Mesenchymal stem cell (in vitro differentiated cells and primary cell): ENCODE measurements around the gene PGPEP1.

ENCODE experiments used
- DNase-seq: peaks from one replicate; pipeline ENCODE4 v3.0.0-alpha.2; 2013
- H2AFZ ChIP-seq: one replicate; pipeline ENCODE4 v1.6.1; 2013; ENCODE audit warnings: low read depth, mild to moderate bottlenecking, control low read depth, inconsistent platforms, low read length, moderate library complexity
- H2AK5ac ChIP-seq: 2 replicates; pipeline ENCODE4 v1.6.1; 2013; ENCODE audit warnings: low read length, moderate library complexity, mild to moderate bottlenecking, inconsistent platforms; ENCODE audit not compliant: severe bottlenecking
- H2BK120ac ChIP-seq: one replicate; pipeline ENCODE4 v1.6.1; 2013; ENCODE audit warnings: low read depth, mild to moderate bottlenecking, inconsistent platforms, low read length, moderate library complexity
- H2BK12ac ChIP-seq, 2 experiments: one replicate each; pipeline ENCODE4 v1.6.1; 2013; ENCODE audit warnings: inconsistent platforms in 2 of 2, low read length in 2 of 2, mild to moderate bottlenecking in 2 of 2, moderate library complexity in 2 of 2, control low read depth in 1 of 2
- H2BK15ac ChIP-seq: one replicate; pipeline ENCODE4 v1.6.1; 2013; ENCODE audit warnings: mild to moderate bottlenecking, low read depth, inconsistent platforms; ENCODE audit not compliant: poor library complexity, severe bottlenecking
- H2BK5ac ChIP-seq: 2 replicates; pipeline ENCODE4 v1.6.1; 2013; ENCODE audit warnings: low read depth, mild to moderate bottlenecking, low read length, control low read depth, inconsistent platforms; ENCODE audit not compliant: poor library complexity, severe bottlenecking
- H3K14ac ChIP-seq, 2 experiments: one replicate each; pipeline ENCODE4 v1.6.1; 2013; ENCODE audit warnings: inconsistent platforms in 2 of 2, low read length in 2 of 2, control low read depth in 1 of 2, mild to moderate bottlenecking in 1 of 2, moderate library complexity in 1 of 2
- H3K18ac ChIP-seq, 2 experiments: one replicate each; pipeline ENCODE4 v1.6.1; 2013; ENCODE audit warnings: inconsistent platforms in 2 of 2, low read length in 2 of 2, control low read depth in 1 of 2, low read depth in 1 of 2, mild to moderate bottlenecking in 1 of 2
- H3K23ac ChIP-seq, 2 experiments: one replicate each; pipeline ENCODE4 v1.6.1; 2013; ENCODE audit warnings: inconsistent platforms in 2 of 2, low read length in 2 of 2, mild to moderate bottlenecking in 2 of 2, moderate library complexity in 2 of 2, control low read depth in 1 of 2
- H3K27ac ChIP-seq: 2 replicates; pipeline ENCODE4 v1.5.1; 2013; ENCODE audit warnings: mild to moderate bottlenecking, moderate library complexity, low read length, control low read depth, inconsistent platforms; ENCODE audit not compliant: poor library complexity, severe bottlenecking
- H3K27me3 ChIP-seq, 2 experiments: 2 replicates each; pipeline versions ENCODE4 v1.6.1 to v1.7.0; 2013; ENCODE audit warnings: low read length in 2 of 2, mild to moderate bottlenecking in 2 of 2, moderate library complexity in 2 of 2, control low read depth in 1 of 2, inconsistent platforms in 1 of 2; ENCODE audit not compliant: control insufficient read depth in 1 of 2, insufficient read depth in 1 of 2
- H3K36me3 ChIP-seq, 2 experiments: 2 replicates each; pipeline versions ENCODE4 v1.6.1 to v1.7.0; 2013; ENCODE audit warnings: low read length in 2 of 2, control low read depth in 1 of 2, inconsistent platforms in 1 of 2, low read depth in 1 of 2, mild to moderate bottlenecking in 1 of 2; ENCODE audit not compliant: insufficient read depth in 2 of 2, control insufficient read depth in 1 of 2
- H3K4ac ChIP-seq, 2 experiments: one replicate each; pipeline ENCODE4 v1.6.1; 2013; ENCODE audit warnings: inconsistent platforms in 2 of 2, low read length in 2 of 2, mild to moderate bottlenecking in 2 of 2, moderate library complexity in 2 of 2, control low read depth in 1 of 2, low read depth in 1 of 2
- H3K4me1 ChIP-seq: 2 replicates; pipeline ENCODE4 v1.6.1; 2013; ENCODE audit warnings: low read depth, low read length, control low read depth; ENCODE audit not compliant: control insufficient read depth, insufficient read depth
- H3K4me2 ChIP-seq: 2 replicates; pipeline ENCODE4 v1.6.1; 2013; ENCODE audit warnings: low read length, mild to moderate bottlenecking, inconsistent platforms; ENCODE audit not compliant: poor library complexity, severe bottlenecking
- H3K4me3 ChIP-seq, 2 experiments: 2 replicates each; pipeline versions ENCODE4 v1.5.1 to v1.7.0; 2013; ENCODE audit warnings: low read length in 2 of 2, mild to moderate bottlenecking in 2 of 2, control low read depth in 1 of 2, low read depth in 1 of 2; ENCODE audit not compliant: insufficient read depth in 1 of 2
- H3K79me1 ChIP-seq: replicated peaks from 2 replicates; pipeline ENCODE4 v1.6.1; 2013; ENCODE audit warnings: mild to moderate bottlenecking, control low read depth, low read length, inconsistent platforms; ENCODE audit not compliant: poor library complexity, severe bottlenecking
- H3K9ac ChIP-seq: 2 replicates; pipeline ENCODE4 v1.7.0; 2013; ENCODE audit warnings: mild to moderate bottlenecking, low read length, moderate library complexity
- H3K9me3 ChIP-seq: 2 replicates; pipeline ENCODE4 v1.7.0; 2013; ENCODE audit warnings: mild to moderate bottlenecking, low read length; ENCODE audit not compliant: control insufficient read depth
- H4K8ac ChIP-seq: one replicate; pipeline ENCODE4 v1.6.1; 2013; ENCODE audit warnings: inconsistent platforms, mild to moderate bottlenecking, low read length, moderate library complexity
- H4K91ac ChIP-seq: one replicate; pipeline ENCODE4 v1.6.1; 2013; ENCODE audit warnings: mild to moderate bottlenecking, low read length, inconsistent platforms
- WGBS: methylation state at CpG from one replicate; pipeline ENCODE4 v1.1.7; 2013; ENCODE audit warnings: mixed read lengths; 5-methylcytosine and 5-hydroxymethylcytosine counted together

The PGPEP1 gene

DNA sequence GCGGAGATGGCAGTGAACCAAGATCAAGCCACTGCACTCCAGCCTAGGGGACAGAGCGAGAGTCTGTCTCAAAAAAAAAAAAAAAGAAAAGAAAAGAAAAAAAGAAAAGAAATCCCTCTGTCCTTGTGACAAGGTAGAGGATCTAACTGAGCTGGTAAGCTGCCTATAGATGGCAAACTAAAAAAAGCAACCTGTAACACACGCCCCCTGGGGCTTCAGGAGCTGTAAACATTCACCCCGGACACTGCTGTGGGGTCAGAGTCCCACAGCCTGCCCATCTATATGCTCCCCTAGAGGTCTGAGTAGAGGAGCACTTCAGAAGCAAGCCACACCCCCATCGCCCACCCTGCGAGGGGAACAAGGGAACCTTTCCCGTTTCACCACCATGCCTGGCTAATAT lies 4.3 kb upstream of the PGPEP1 start:
- 60% methylated on average over 5 of the region's 7 CpGs for WGBS
- no peaks in the 10 kb centered on the region for H3K36me3 ChIP-seq
- DNase-seq = no peak
- H3K18ac ChIP-seq = no peak overlapping the region
- H4K91ac ChIP-seq = no peak overlapping the region
- no peak overlapping the region for H2AK5ac ChIP-seq
- no peak overlapping the region for H3K23ac ChIP-seq
- H3K4ac ChIP-seq = no peak overlapping the region
- H2BK5ac ChIP-seq = no peak overlapping the region
- no peak overlapping the region for H2AFZ ChIP-seq
- peak overlapping the region; percentile 6 for H2BK15ac ChIP-seq
- no peak overlapping the region for H3K4me3 ChIP-seq
- H3K27ac ChIP-seq = no peak overlapping the region
- H3K79me1 ChIP-seq = peaks cover 6% of the 10 kb centered on the region
- H2BK12ac ChIP-seq = no peak overlapping the region
- no peak overlapping the region for H3K4me2 ChIP-seq
- no peak overlapping the region for H2BK120ac ChIP-seq
- H3K4me1 ChIP-seq = peaks cover 11% of the 10 kb centered on the region
- H3K9me3 ChIP-seq = no peaks in the 10 kb centered on the region
- H4K8ac ChIP-seq = no peak overlapping the region
- H3K27me3 ChIP-seq = peaks cover 0 to 2% of the 10 kb centered on the region in 2 experiments
- H3K9ac ChIP-seq = no peak overlapping the region
- H3K14ac ChIP-seq = no peak overlapping the region

- Histone ChIP-seq H3K27me3 (peaks cover 0 to 2% of the 10 kb centered on the region in 2 experiments), H3K23ac (no peak overlapping the region), H3K9ac (no peak overlapping the region), H4K91ac (no peak overlapping the region), H3K4ac (no peak overlapping the region), H3K9me3 (no peaks in the 10 kb centered on the region), H3K27ac (no peak overlapping the region), H4K8ac (no peak overlapping the region), H2BK12ac (no peak overlapping the region), H2BK120ac (no peak overlapping the region), H3K18ac (no peak overlapping the region), H2AK5ac (no peak overlapping the region), H2BK15ac (no peak overlapping the region), H2BK5ac (no peak overlapping the region), H3K4me1 (peaks cover 22% of the 10 kb centered on the region), H2AFZ (no peak overlapping the region), H3K14ac (no peak overlapping the region), H3K36me3 (peaks cover 13 to 16% of the 10 kb centered on the region in 2 experiments), H3K4me3 (no peak overlapping the region), H3K4me2 (no peak overlapping the region), H3K79me1 (peaks cover 22% of the 10 kb centered on the region)
- DNase-seq = no peak
- 90% methylated on average over 7 of the region's 9 CpGs for WGBS
Measured at GRCh38 chr19:18338541-18338940, 1.9 kb upstream of the PGPEP1 start.

GRCh38 chr19:18339723-18340122 lies 675 bp upstream of the PGPEP1 start:
- H2BK120ac ChIP-seq = no peak overlapping the region
- peak overlapping the region; percentile 79 for H2AK5ac ChIP-seq
- peaks cover 20 to 23% of the 10 kb centered on the region in 2 experiments for H3K36me3 ChIP-seq
- peaks cover 0 to 2% of the 10 kb centered on the region in 2 experiments for H3K27me3 ChIP-seq
- WGBS = 42% methylated on average over 6 of the region's 6 CpGs
- DNase-seq = peak; percentile 61
- peak overlapping the region in 1 of 2 experiments; percentile 5 for H3K4ac ChIP-seq
- H3K79me1 ChIP-seq = peaks cover 27% of the 10 kb centered on the region
- no peak overlapping the region for H3K23ac ChIP-seq
- peak overlapping the region; percentile 11 to 84 for H3K18ac ChIP-seq
- H3K14ac ChIP-seq = peak overlapping the region in 1 of 2 experiments; percentile 5
- H3K4me2 ChIP-seq = no peak overlapping the region
- H2AFZ ChIP-seq = no peak overlapping the region
- H2BK5ac ChIP-seq = no peak overlapping the region
- no peak overlapping the region for H4K91ac ChIP-seq
- H3K4me1 ChIP-seq = peaks cover 22% of the 10 kb centered on the region
- peak overlapping the region in 1 of 2 experiments; percentile 7 for H2BK12ac ChIP-seq
- H3K4me3 ChIP-seq = peak overlapping the region in 1 of 2 experiments; percentile 85
- H3K9me3 ChIP-seq = no peaks in the 10 kb centered on the region
- no peak overlapping the region for H4K8ac ChIP-seq
- peak overlapping the region; percentile 41 for H2BK15ac ChIP-seq
- peak overlapping the region; percentile 87 for H3K9ac ChIP-seq
- H3K27ac ChIP-seq = no peak overlapping the region

DNA sequence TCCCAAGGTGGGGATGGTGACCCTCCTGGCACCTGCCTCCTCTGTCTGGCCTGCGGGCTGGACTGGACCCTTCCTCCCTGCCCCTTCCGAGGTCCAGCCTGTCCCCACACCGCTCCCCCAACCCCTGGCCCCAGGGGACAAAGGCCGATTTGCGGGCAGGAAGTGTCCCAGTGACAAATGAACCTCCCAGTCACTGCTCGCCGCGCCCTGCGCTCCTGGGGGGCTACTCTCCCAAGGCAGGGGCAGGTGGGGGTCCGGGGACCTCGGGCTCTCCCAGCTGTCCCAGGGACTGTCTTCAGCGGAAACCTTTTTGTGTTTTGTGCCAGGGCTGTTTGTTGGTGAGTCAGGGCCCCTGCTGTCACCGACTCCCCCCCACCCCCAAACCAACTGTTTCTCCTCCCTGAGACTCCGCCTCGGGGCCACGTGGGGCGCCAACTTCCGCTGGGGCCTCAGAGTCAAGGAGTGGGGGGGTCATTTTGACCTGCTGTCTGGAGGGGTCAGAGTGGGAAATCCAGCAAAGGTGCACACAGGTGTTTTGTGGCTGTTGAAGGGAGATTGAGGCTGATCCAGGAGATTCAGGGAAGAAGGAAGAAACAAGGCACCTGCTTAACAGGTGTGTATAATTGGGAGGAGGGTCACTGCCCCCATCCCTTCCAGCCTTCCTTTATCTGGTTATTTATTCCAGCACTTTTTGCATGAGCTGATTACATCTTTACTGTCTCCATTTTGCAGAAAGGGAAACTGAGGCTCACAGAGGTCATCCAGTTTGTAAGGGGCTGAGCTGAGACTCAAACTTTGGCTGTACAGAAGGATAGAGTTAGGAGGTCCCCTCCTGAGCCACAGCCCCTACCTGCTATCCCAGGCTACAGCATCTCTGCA lies 831 bp downstream of the PGPEP1 start:
- H3K9me3 ChIP-seq = no peaks in the 10 kb centered on the region
- peak overlapping the region; percentile 73 for H2AK5ac ChIP-seq
- peak overlapping the region in 1 of 2 experiments; percentile 59 for H3K23ac ChIP-seq
- H3K4me2 ChIP-seq = peak overlapping the region; percentile 78
- H3K36me3 ChIP-seq = peaks cover 28 to 29% of the 10 kb centered on the region in 2 experiments
- peak overlapping the region in 1 of 2 experiments; percentile 66 for H2BK12ac ChIP-seq
- H3K27me3 ChIP-seq = peaks cover 0 to under 1% of the 10 kb centered on the region in 2 experiments
- peak overlapping the region; percentile 2 for H2BK15ac ChIP-seq
- H2BK120ac ChIP-seq = peak overlapping the region; percentile 66
- peaks cover 29% of the 10 kb centered on the region for H3K79me1 ChIP-seq
- peaks cover 22% of the 10 kb centered on the region for H3K4me1 ChIP-seq
- peak overlapping the region in 1 of 2 experiments; percentile 78 for H3K14ac ChIP-seq
- H3K18ac ChIP-seq = peak overlapping the region; percentile 37 to 96
- peak overlapping the region in 1 of 2 experiments; percentile 17 for H3K4ac ChIP-seq
- H3K27ac ChIP-seq = peak overlapping the region; percentile 34
- 4% methylated on average over 15 of the region's 18 CpGs for WGBS
- peak overlapping the region; percentile 85 to 96 for H3K4me3 ChIP-seq
- peak overlapping the region; percentile 32 for H2AFZ ChIP-seq
- H4K91ac ChIP-seq = peak overlapping the region; percentile 59
- DNase-seq = peak; percentile 68
- no peak overlapping the region for H2BK5ac ChIP-seq
- peak overlapping the region; percentile 19 for H4K8ac ChIP-seq
- H3K9ac ChIP-seq = peak overlapping the region; percentile 87
